CD8-positive, alpha-beta memory T cell (primary cell): ENCODE data around the gene PHTF1. TPM values are rescaled to one million over a fixed set of nuclear protein-coding genes. Genes with fewer than 3 reads are reported as not detected.
"Not testable (repeated sequence)": the region's sequence is repeated elsewhere in the genome, so short reads cannot be mapped to it uniquely, and the experiment has no call there.

Experiments
- CTCF ChIA-PET: fragments of 350-600 bp; sonication (Branson Sonifier 250); formaldehyde crosslinking; loops from one replicate; lab custom pipeline; 2021; ENCODE audit warnings: antibody characterized with exemption; lab: Charles Lee
- POLR2A ChIA-PET: fragments of 350-600 bp; sonication (Branson Sonifier 250); formaldehyde crosslinking; loops from one replicate; lab custom pipeline; 2021; ENCODE audit warnings: antibody characterized with exemption; lab: Charles Lee
- DNase-seq, 5 donors: peaks; one replicate each; pipeline versions ENCODE4 v3.0.0 to v3.0.0-alpha.2; 2020 to 2022; ENCODE audit warnings: mixed read lengths in 1 of 5
- H3K27ac ChIP-seq: one replicate; pipeline ENCODE4 v1.7.0; 2013; ENCODE audit warnings: low read depth, mild to moderate bottlenecking, low read length, moderate library complexity
- H3K27me3 ChIP-seq: 2 replicates; pipeline ENCODE4 v1.7.0; 2013; ENCODE audit warnings: low read length, mild to moderate bottlenecking; ENCODE audit not compliant: insufficient read depth, poor library complexity, severe bottlenecking
- H3K36me3 ChIP-seq: 2 replicates; pipeline ENCODE4 v1.7.0; 2013; ENCODE audit warnings: mild to moderate bottlenecking, low read length, moderate library complexity; ENCODE audit not compliant: insufficient read depth
- H3K4me1 ChIP-seq: 2 replicates; pipeline ENCODE4 v1.7.0; 2013; ENCODE audit warnings: mild to moderate bottlenecking, low read length, moderate library complexity; ENCODE audit not compliant: insufficient read depth
- H3K4me3 ChIP-seq: 2 replicates; pipeline ENCODE4 v1.7.0; 2013; ENCODE audit warnings: mild to moderate bottlenecking, low read length
- H3K9me3 ChIP-seq: 2 replicates; pipeline ENCODE4 v1.7.0; 2013; ENCODE audit warnings: mild to moderate bottlenecking, low read length
- H3K27ac Mint-ChIP-seq, 8 donors: one replicate each; pipeline ENCODE4 v1.8.0; 2020 to 2021; ENCODE audit warnings: mixed read lengths in 8 of 8, mild to moderate bottlenecking in 6 of 8, inconsistent platforms in 3 of 8, moderate library complexity in 3 of 8
- H3K27me3 Mint-ChIP-seq, 2 donors: one replicate each; pipeline ENCODE4 v1.8.0; 2020 to 2021; ENCODE audit warnings: mixed read lengths in 2 of 2, mild to moderate bottlenecking in 1 of 2, moderate library complexity in 1 of 2
- H3K36me3 Mint-ChIP-seq, 3 donors: one replicate each; pipeline ENCODE4 v1.8.0; 2020 to 2021; ENCODE audit warnings: mixed read lengths in 3 of 3, inconsistent platforms in 1 of 3, mild to moderate bottlenecking in 1 of 3
- H3K4me1 Mint-ChIP-seq, 3 donors: one replicate each; pipeline ENCODE4 v1.8.0; 2020 to 2021; ENCODE audit warnings: mixed read lengths in 3 of 3, inconsistent platforms in 1 of 3, mild to moderate bottlenecking in 1 of 3
- H3K4me3 Mint-ChIP-seq, 7 donors: one replicate each; pipeline ENCODE4 v1.8.0; 2020 to 2021; ENCODE audit warnings: mixed read lengths in 7 of 7, mild to moderate bottlenecking in 6 of 7, moderate library complexity in 4 of 7, inconsistent platforms in 2 of 7
- H3K9me3 Mint-ChIP-seq, 5 donors: one replicate each; pipeline ENCODE4 v1.8.0; 2020 to 2022; ENCODE audit warnings: mixed read lengths in 5 of 5, mild to moderate bottlenecking in 3 of 5, moderate library complexity in 2 of 5, inconsistent platforms in 1 of 5
- polyA plus RNA-seq: library from polyadenylated mRNA; unstranded; fragments of 300-500 nt; fragmentation: Illumina TruSeq; gene quantifications from one replicate; pipeline ENCODE4 v1.2.3, GENCODE V29; 2021
- total RNA-seq, 2 experiments: library from RNA; stranded (reverse); gene quantifications; one replicate each; pipeline ENCODE4 v1.2.3, GENCODE V29; 2021

The PHTF1 gene
- total and polyA plus RNA-seq, 3 experiments from 2014 or later, result 14.5 to 17.8 (median 17.5) TPM

GRCh38 chr1:113744114-113744513 lies 15.2 kb downstream of the PHTF1 start:
- H3K27me3 ChIP-seq, result no peaks in the 10 kb centered on the region
- Mint-ChIP-seq H3K9me3 (no peaks in the 10 kb centered on the region), H3K4me3 (no peak overlapping the region), H3K4me1 (peaks cover 6 to 24% (median 12%) of the 10 kb centered on the region in 3 donors), H3K27me3 (no peaks in the 10 kb centered on the region), H3K36me3 (peaks cover under 1 to 11% (median 4%) of the 10 kb centered on the region in 3 donors), H3K27ac (peak overlapping the region in 1 of 8 donors; percentile 36)
- no peaks in the 10 kb centered on the region for H3K4me1 ChIP-seq
- no peaks in the 10 kb centered on the region for H3K36me3 ChIP-seq
- POLR2A ChIA-PET, result no interaction called here
- no peak for DNase-seq
- no peaks in the 10 kb centered on the region for H3K9me3 ChIP-seq
- no peak overlapping the region for H3K4me3 ChIP-seq
- H3K27ac ChIP-seq, result no peak overlapping the region
- CTCF ChIA-PET, result no interaction called here

GRCh38 chr1:113742515-113742914 lies 16.8 kb downstream of the PHTF1 start:
- ChIA-PET POLR2A (no interaction called here), CTCF (interaction anchor here (1.2 kb wide), 1 partner anchor 12 kb away, joined by 4 read pairs; no protein-coding TSS in a partner anchor)
- H3K27ac ChIP-seq, result no peak overlapping the region
- H3K27ac Mint-ChIP-seq, result peak overlapping the region in 5 of 8 donors; percentile 26 to 84 (median 52)
- DNase-seq, result no peak
- no peaks in the 10 kb centered on the region for H3K9me3 ChIP-seq
- H3K4me3 Mint-ChIP-seq, result peak overlapping the region in 1 of 7 donors; percentile 13
- H3K4me3 ChIP-seq, result no peak overlapping the region
- H3K9me3 Mint-ChIP-seq, result no peaks in the 10 kb centered on the region
- H3K36me3 Mint-ChIP-seq, result peaks cover 0 to 17% (median 5%) of the 10 kb centered on the region in 3 donors
- peaks cover 6 to 24% (median 12%) of the 10 kb centered on the region in 3 donors for H3K4me1 Mint-ChIP-seq
- no peaks in the 10 kb centered on the region for H3K27me3 Mint-ChIP-seq
- no peaks in the 10 kb centered on the region for H3K4me1 ChIP-seq
- no peaks in the 10 kb centered on the region for H3K27me3 ChIP-seq
- H3K36me3 ChIP-seq, result no peaks in the 10 kb centered on the region

- ChIA-PET POLR2A (no interaction called here), CTCF (no interaction called here)
- Histone ChIP-seq H3K4me1 (no peaks in the 10 kb centered on the region), H3K36me3 (no peaks in the 10 kb centered on the region), H3K27me3 (no peaks in the 10 kb centered on the region), H3K9me3 (no peaks in the 10 kb centered on the region), H3K4me3 (no peak overlapping the region), H3K27ac (no peak overlapping the region)
- Mint-ChIP-seq H3K27me3 (no peaks in the 10 kb centered on the region), H3K9me3 (no peaks in the 10 kb centered on the region), H3K36me3 (peaks cover 0 to 49% (median 7%) of the 10 kb centered on the region in 3 donors), H3K4me1 (peaks cover 0 to 2% (median 0%) of the 10 kb centered on the region in 3 donors), H3K4me3 (no peak overlapping the region), H3K27ac (peak overlapping the region in 3 of 8 donors; percentile 11 to 61 (median 25))
- no peak for DNase-seq
These were observed 24.8 kb downstream of the PHTF1 start for GRCh38 chr1:113734357-113735055.

- Histone ChIP-seq H3K4me3 (no peak overlapping the region), H3K36me3 (no peaks in the 10 kb centered on the region), H3K4me1 (no peaks in the 10 kb centered on the region), H3K9me3 (no peaks in the 10 kb centered on the region), H3K27me3 (no peaks in the 10 kb centered on the region), H3K27ac (no peak overlapping the region)
- Mint-ChIP-seq H3K27ac (no peak overlapping the region), H3K4me1 (peaks cover 0 to 2% (median 0%) of the 10 kb centered on the region in 3 donors), H3K36me3 (peaks cover 7 to 55% (median 10%) of the 10 kb centered on the region in 3 donors), H3K27me3 (no peaks in the 10 kb centered on the region), H3K4me3 (no peak overlapping the region), H3K9me3 (no peaks in the 10 kb centered on the region)
- ChIA-PET CTCF (no interaction called here), POLR2A (no interaction called here)
- DNase-seq, result no peak
These were observed 26.5 kb downstream of the PHTF1 start for GRCh38 chr1:113732802-113733201.

GRCh38 chr1:113721010-113721409 lies 38.3 kb downstream of the PHTF1 start:
- H3K27ac ChIP-seq, result no peak overlapping the region
- no peak for DNase-seq
- POLR2A ChIA-PET, result no interaction called here
- Mint-ChIP-seq H3K4me1 (peaks cover under 1 to 1% (median under 1%) of the 10 kb centered on the region in 3 donors), H3K36me3 (peaks cover 45 to 64% (median 63%) of the 10 kb centered on the region in 3 donors), H3K27me3 (no peaks in the 10 kb centered on the region), H3K9me3 (peaks cover 0 to 12% (median 4%) of the 10 kb centered on the region in 5 donors), H3K4me3 (no peak overlapping the region), H3K27ac (no peak overlapping the region)
- no peaks in the 10 kb centered on the region for H3K4me1 ChIP-seq
- H3K36me3 ChIP-seq, result no peaks in the 10 kb centered on the region
- H3K9me3 ChIP-seq, result no peaks in the 10 kb centered on the region
- H3K27me3 ChIP-seq, result no peaks in the 10 kb centered on the region
- H3K4me3 ChIP-seq, result no peak overlapping the region
- CTCF ChIA-PET, result no interaction called here

- H3K4me3 ChIP-seq, H3K27me3 Mint-ChIP-seq, H3K4me3 Mint-ChIP-seq, H3K9me3 ChIP-seq, CTCF ChIA-PET, H3K4me1 ChIP-seq, DNase-seq, H3K36me3 ChIP-seq, H3K4me1 Mint-ChIP-seq, H3K27ac Mint-ChIP-seq, H3K27ac ChIP-seq, H3K27me3 ChIP-seq: not testable (repeated sequence)
- POLR2A ChIA-PET, result interaction anchor here (0.7 kb wide), 1 partner anchor 109 kb away, joined by 5 read pairs; no protein-coding TSS in a partner anchor
- Mint-ChIP-seq H3K36me3 (peaks cover 43 to 58% (median 56%) of the 10 kb centered on the region in 3 donors), H3K9me3 (peaks cover 0 to 12% (median 4%) of the 10 kb centered on the region in 5 donors)
These were observed 40.7 kb downstream of the PHTF1 start for GRCh38 chr1:113718621-113719020.

GRCh38 chr1:113717506-113717905 lies 41.8 kb downstream of the PHTF1 start:
- POLR2A ChIA-PET, H3K4me3 Mint-ChIP-seq, H3K9me3 ChIP-seq, H3K27ac Mint-ChIP-seq, H3K27me3 ChIP-seq, H3K4me1 ChIP-seq, H3K27me3 Mint-ChIP-seq, DNase-seq, H3K36me3 ChIP-seq, H3K27ac ChIP-seq, CTCF ChIA-PET, H3K4me3 ChIP-seq, H3K4me1 Mint-ChIP-seq: not testable (repeated sequence)
- H3K9me3 Mint-ChIP-seq, result peaks cover 0 to 12% (median 4%) of the 10 kb centered on the region in 5 donors
- peaks cover 40 to 56% (median 55%) of the 10 kb centered on the region in 3 donors for H3K36me3 Mint-ChIP-seq

GRCh38 chr1:113714606-113715269 lies 44.5 kb downstream of the PHTF1 start:
- H3K9me3 Mint-ChIP-seq, result peaks cover 0 to 11% (median 4%) of the 10 kb centered on the region in 5 donors
- H3K4me3 Mint-ChIP-seq, result no peak overlapping the region
- ChIA-PET CTCF (no interaction called here), POLR2A (no interaction called here)
- peak overlapping the region in 1 of 8 donors; percentile 29 for H3K27ac Mint-ChIP-seq
- H3K4me3 ChIP-seq, result no peak overlapping the region
- no peak overlapping the region for H3K27ac ChIP-seq
- DNase-seq, result no peak
- peaks cover 0 to 5% (median 5%) of the 10 kb centered on the region in 3 donors for H3K4me1 Mint-ChIP-seq
- no peaks in the 10 kb centered on the region for H3K9me3 ChIP-seq
- no peaks in the 10 kb centered on the region for H3K27me3 ChIP-seq
- no peaks in the 10 kb centered on the region for H3K27me3 Mint-ChIP-seq
- H3K36me3 Mint-ChIP-seq, result peaks cover 34 to 56% (median 38%) of the 10 kb centered on the region in 3 donors
- no peaks in the 10 kb centered on the region for H3K4me1 ChIP-seq
- no peaks in the 10 kb centered on the region for H3K36me3 ChIP-seq
